ENCODE measurements around the gene REC114. TPM values are rescaled to one million over a fixed set of nuclear protein-coding genes. Genes with fewer than 3 reads are reported as not detected.
"Not testable (repeated sequence)": the region's sequence is repeated elsewhere in the genome, so short reads cannot be mapped to it uniquely, and the experiment has no call there.

REC114 gene
- total and polyA plus RNA-seq, 12 donors = 0.28 to 0.62 (median 0.44) TPM; not detected in 8

GRCh38 chr15:73573572-73573971 is 130.6 kb downstream of the REC114 start:
- H3K27ac ChIP-seq = peak overlapping the region in 7 of 10 donors; percentile 9 to 32 (median 19)
- no peaks in the 10 kb centered on the region for H3K27me3 ChIP-seq
- intact Hi-C loops (cut with DNase I) = loop anchor here in 1 of 10 donors (5.0 kb wide), 1 partner anchor 34 kb away; no protein-coding TSS in a partner anchor
- 48 to 52% methylated on average over 9 of the region's 9 CpGs for WGBS, 2 donors
- H3K4me3 ChIP-seq = no peak overlapping the region
- ATAC-seq (peak; percentile 36 to 87 (median 60)), DNase-seq (peak in 1 of 2 donors; percentile 66)
- TF ChIP-seq, protein P1, sequence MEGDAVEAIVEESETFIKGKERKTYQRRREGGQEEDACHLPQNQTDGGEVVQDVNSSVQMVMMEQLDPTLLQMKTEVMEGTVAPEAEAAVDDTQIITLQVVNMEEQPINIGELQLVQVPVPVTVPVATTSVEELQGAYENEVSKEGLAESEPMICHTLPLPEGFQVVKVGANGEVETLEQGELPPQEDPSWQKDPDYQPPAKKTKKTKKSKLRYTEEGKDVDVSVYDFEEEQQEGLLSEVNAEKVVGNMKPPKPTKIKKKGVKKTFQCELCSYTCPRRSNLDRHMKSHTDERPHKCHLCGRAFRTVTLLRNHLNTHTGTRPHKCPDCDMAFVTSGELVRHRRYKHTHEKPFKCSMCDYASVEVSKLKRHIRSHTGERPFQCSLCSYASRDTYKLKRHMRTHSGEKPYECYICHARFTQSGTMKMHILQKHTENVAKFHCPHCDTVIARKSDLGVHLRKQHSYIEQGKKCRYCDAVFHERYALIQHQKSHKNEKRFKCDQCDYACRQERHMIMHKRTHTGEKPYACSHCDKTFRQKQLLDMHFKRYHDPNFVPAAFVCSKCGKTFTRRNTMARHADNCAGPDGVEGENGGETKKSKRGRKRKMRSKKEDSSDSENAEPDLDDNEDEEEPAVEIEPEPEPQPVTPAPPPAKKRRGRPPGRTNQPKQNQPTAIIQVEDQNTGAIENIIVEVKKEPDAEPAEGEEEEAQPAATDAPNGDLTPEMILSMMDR (IDR thresholded peaks at IDR 0.05) = no peak
- H3K4me1 ChIP-seq = peaks cover 3 to 43% (median 24%) of the 10 kb centered on the region in 9 donors
- no peaks in the 10 kb centered on the region for H3K9me3 ChIP-seq
- H3K36me3 ChIP-seq = peaks cover 0 to 100% (median 37%) of the 10 kb centered on the region in 9 donors

GRCh38 chr15:73575636-73576247 is 132.8 kb downstream of the REC114 start:
- peak; percentile 66 to 96 (median 87) for ATAC-seq
- Histone ChIP-seq H3K9me3 (no peaks in the 10 kb centered on the region), H3K36me3 (peaks cover 0 to 98% (median 18%) of the 10 kb centered on the region in 9 donors), H3K27me3 (no peaks in the 10 kb centered on the region), H3K27ac (peak overlapping the region in 7 of 10 donors; percentile 22 to 58 (median 41)), H3K4me1 (peaks cover 3 to 43% (median 24%) of the 10 kb centered on the region in 9 donors), H3K4me3 (no peak overlapping the region)
- intact Hi-C loops (cut with DNase I) = no loop called here
- TF ChIP-seq, protein P1 (IDR thresholded peaks at IDR 0.05) = no peak
- DNase-seq = peak; percentile 54 to 58
- WGBS, 2 donors = 44 to 55% methylated on average over 3 of the region's 3 CpGs

GRCh38 chr15:73577593-73577992 is 134.6 kb downstream of the REC114 start:
- ATAC-seq; H3K27ac ChIP-seq; intact Hi-C loops (cut with DNase I); DNase-seq; H3K4me3 ChIP-seq; H3K9me3 ChIP-seq; H3K27me3 ChIP-seq: not testable (repeated sequence)
- H3K36me3 ChIP-seq = peaks cover 0 to 98% (median 22%) of the 10 kb centered on the region in 9 donors
- H3K4me1 ChIP-seq = peaks cover 3 to 39% (median 23%) of the 10 kb centered on the region in 9 donors

DNA sequence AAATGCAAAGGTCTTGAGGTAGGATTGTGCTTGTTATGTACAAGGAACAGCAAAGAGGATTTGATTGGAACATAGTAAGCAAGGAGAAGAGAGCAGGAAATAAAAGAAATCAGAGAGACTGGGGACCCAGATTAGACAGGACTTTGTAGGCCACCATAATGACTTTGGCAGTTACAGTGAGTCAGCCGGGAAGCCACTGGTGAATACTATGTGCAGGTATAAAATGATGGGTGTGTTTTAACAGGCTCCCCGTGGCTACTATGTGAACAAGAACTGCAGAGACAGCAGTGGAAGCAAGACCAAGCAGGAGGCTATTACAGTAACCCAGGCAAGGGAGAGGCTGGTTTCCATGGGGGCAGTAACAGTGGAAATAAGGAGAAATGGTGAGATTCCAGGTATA is 135.1 kb downstream of the REC114 start:
- DNase-seq (no peak), ATAC-seq (no peak)
- Histone ChIP-seq H3K27ac (no peak overlapping the region), H3K9me3 (no peaks in the 10 kb centered on the region), H3K27me3 (no peaks in the 10 kb centered on the region), H3K4me3 (no peak overlapping the region), H3K4me1 (peaks cover 3 to 35% (median 23%) of the 10 kb centered on the region in 9 donors), H3K36me3 (peaks cover 0 to 98% (median 24%) of the 10 kb centered on the region in 9 donors)
- 86 to 91% methylated on average over 2 of the region's 2 CpGs for WGBS, 2 donors
- intact Hi-C loops (cut with DNase I) = no loop called here
- TF ChIP-seq, protein P1 (IDR thresholded peaks at IDR 0.05) = no peak

DNA sequence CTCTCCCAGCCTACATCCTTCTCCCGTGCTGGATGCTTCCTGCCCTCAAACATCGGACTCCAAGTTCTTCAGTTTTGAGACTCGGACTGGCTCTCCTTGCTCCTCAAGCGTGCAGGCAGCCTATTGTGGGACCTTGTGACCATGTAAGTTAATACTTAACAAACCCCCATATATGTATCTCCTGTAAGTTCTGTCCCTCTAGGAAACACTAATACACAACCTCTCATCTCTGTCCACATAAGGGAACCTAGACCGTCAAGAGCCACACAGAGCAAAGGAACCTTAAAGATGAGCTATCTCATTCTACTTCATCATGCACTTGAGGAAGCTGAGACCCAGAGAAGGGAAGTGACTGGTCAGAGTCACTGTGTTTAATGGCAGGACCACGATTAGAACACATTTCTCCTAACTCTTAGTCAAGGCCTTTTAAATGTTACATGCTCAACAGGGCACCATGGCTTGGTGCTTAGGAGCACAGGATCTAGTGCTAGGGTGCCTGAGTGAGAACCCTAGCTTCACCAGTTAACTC is 140.0 kb downstream of the REC114 start:
- intact Hi-C loops (cut with DNase I) = no loop called here
- peaks cover 0 to 98% (median 48%) of the 10 kb centered on the region in 9 donors for H3K36me3 ChIP-seq
- H3K4me1 ChIP-seq = peaks cover 0 to 14% (median 0%) of the 10 kb centered on the region in 9 donors
- DNase-seq (no peak), ATAC-seq (no peak)
- H3K27me3 ChIP-seq = no peaks in the 10 kb centered on the region
- 85 to 92% methylated on average over 6 of the region's 6 CpGs for WGBS, 2 donors
- H3K4me3 ChIP-seq = no peak overlapping the region
- no peak overlapping the region for H3K27ac ChIP-seq
- TF ChIP-seq, protein P1 (IDR thresholded peaks at IDR 0.05) = no peak
- H3K9me3 ChIP-seq = no peaks in the 10 kb centered on the region
